Measurements from ENCODE around the gene CTDSPL. TPM values are rescaled to one million over a fixed set of nuclear protein-coding genes. Genes with fewer than 3 reads are reported as not detected.

The CTDSPL gene
- polyA plus RNA-seq, 1 donor from 2014 or later = not detected

GRCh38 chr3:37862903-37863815, 1.5 kb downstream of the CTDSPL start:
- peaks cover 0 to 2% (median 0%) of the 10 kb centered on the region in 3 donors for H3K9me3 Mint-ChIP-seq
- H3K4me1 Mint-ChIP-seq = peaks cover 5 to 9% (median 6%) of the 10 kb centered on the region in 3 donors
- no peaks in the 10 kb centered on the region for H3K36me3 Mint-ChIP-seq
- H3K27me3 Mint-ChIP-seq = peaks cover 31% of the 10 kb centered on the region
- H3K4me3 Mint-ChIP-seq = peak overlapping the region; percentile 12 to 86 (median 68)
- H3K27ac Mint-ChIP-seq = peak overlapping the region in 2 of 3 donors; percentile 1 to 11

- peaks cover 35% of the 10 kb centered on the region for H3K27me3 Mint-ChIP-seq
- H3K27ac Mint-ChIP-seq = no peak overlapping the region
- no peaks in the 10 kb centered on the region for H3K36me3 Mint-ChIP-seq
- peaks cover 0 to 3% (median 0%) of the 10 kb centered on the region in 3 donors for H3K9me3 Mint-ChIP-seq
- H3K4me3 Mint-ChIP-seq = no peak overlapping the region
- peaks cover 0 to 9% (median 6%) of the 10 kb centered on the region in 3 donors for H3K4me1 Mint-ChIP-seq
These were observed 2.5 kb downstream of the CTDSPL start for GRCh38 chr3:37863949-37864822.

GRCh38 chr3:37864904-37865303, 3.2 kb downstream of the CTDSPL start:
- H3K27ac Mint-ChIP-seq = no peak overlapping the region
- H3K4me3 Mint-ChIP-seq = no peak overlapping the region
- peaks cover 0 to 9% (median 2%) of the 10 kb centered on the region in 3 donors for H3K9me3 Mint-ChIP-seq
- peaks cover 33% of the 10 kb centered on the region for H3K27me3 Mint-ChIP-seq
- no peaks in the 10 kb centered on the region for H3K36me3 Mint-ChIP-seq
- H3K4me1 Mint-ChIP-seq = peaks cover 0 to 9% (median 6%) of the 10 kb centered on the region in 3 donors

GRCh38 chr3:37867144-37867543, 5.5 kb downstream of the CTDSPL start:
- no peak overlapping the region for H3K27ac Mint-ChIP-seq
- peaks cover 2% of the 10 kb centered on the region for H3K36me3 Mint-ChIP-seq
- no peak overlapping the region for H3K4me3 Mint-ChIP-seq
- peaks cover 0 to 6% (median 6%) of the 10 kb centered on the region in 3 donors for H3K4me1 Mint-ChIP-seq
- peaks cover 4 to 14% (median 10%) of the 10 kb centered on the region in 3 donors for H3K9me3 Mint-ChIP-seq
- peaks cover 24% of the 10 kb centered on the region for H3K27me3 Mint-ChIP-seq

- Mint-ChIP-seq H3K36me3 (peaks cover 4% of the 10 kb centered on the region), H3K27ac (no peak overlapping the region), H3K9me3 (peaks cover 4 to 22% (median 10%) of the 10 kb centered on the region in 3 donors), H3K4me1 (no peaks in the 10 kb centered on the region), H3K4me3 (no peak overlapping the region), H3K27me3 (peaks cover 12% of the 10 kb centered on the region)
These were observed 10.2 kb downstream of the CTDSPL start for GRCh38 chr3:37871858-37872257.

- Mint-ChIP-seq H3K9me3 (peaks cover 5 to 27% (median 10%) of the 10 kb centered on the region in 3 donors), H3K27ac (no peak overlapping the region)
These were observed 10.9 kb downstream of the CTDSPL start for GRCh38 chr3:37872413-37873160.

GRCh38 chr3:37876279-37876678, 14.6 kb downstream of the CTDSPL start:
- Mint-ChIP-seq H3K9me3 (peaks cover 2 to 23% (median 3%) of the 10 kb centered on the region in 3 donors), H3K27me3 (peaks cover 17% of the 10 kb centered on the region), H3K4me1 (peaks cover 0 to 2% (median 0%) of the 10 kb centered on the region in 3 donors), H3K4me3 (no peak overlapping the region), H3K36me3 (peaks cover 4% of the 10 kb centered on the region), H3K27ac (no peak overlapping the region)

More at GRCh38 chr3:37872413-37873160, 10.9 kb downstream of the CTDSPL start:
- no peak overlapping the region for H3K4me3 Mint-ChIP-seq
- peaks cover 0 to 1% (median 0%) of the 10 kb centered on the region in 3 donors for H3K4me1 Mint-ChIP-seq
- H3K27me3 Mint-ChIP-seq = peaks cover 14% of the 10 kb centered on the region
- peaks cover 4% of the 10 kb centered on the region for H3K36me3 Mint-ChIP-seq

- H3K27ac Mint-ChIP-seq = no peak overlapping the region
These were observed 21.0 kb downstream of the CTDSPL start for GRCh38 chr3:37882711-37883110.

GRCh38 chr3:37885814-37886213, 24.1 kb downstream of the CTDSPL start:
- peak overlapping the region in 1 of 3 donors; percentile 18 for H3K27ac Mint-ChIP-seq
- H3K4me1 Mint-ChIP-seq = no peaks in the 10 kb centered on the region
- peaks cover 6% of the 10 kb centered on the region for H3K27me3 Mint-ChIP-seq
- H3K36me3 Mint-ChIP-seq = no peaks in the 10 kb centered on the region
- H3K4me3 Mint-ChIP-seq = no peak overlapping the region
- H3K9me3 Mint-ChIP-seq = peaks cover 0 to 2% (median 0%) of the 10 kb centered on the region in 3 donors

More at GRCh38 chr3:37882711-37883110, 21.0 kb downstream of the CTDSPL start:
- no peak overlapping the region for H3K4me3 Mint-ChIP-seq
- H3K4me1 Mint-ChIP-seq = no peaks in the 10 kb centered on the region
- no peaks in the 10 kb centered on the region for H3K36me3 Mint-ChIP-seq
- H3K27me3 Mint-ChIP-seq = peaks cover 15% of the 10 kb centered on the region
- H3K9me3 Mint-ChIP-seq = no peaks in the 10 kb centered on the region

- Mint-ChIP-seq H3K36me3 (no peaks in the 10 kb centered on the region), H3K4me3 (no peak overlapping the region), H3K27me3 (peaks cover 6% of the 10 kb centered on the region), H3K9me3 (peaks cover 0 to 2% (median 0%) of the 10 kb centered on the region in 3 donors), H3K4me1 (no peaks in the 10 kb centered on the region), H3K27ac (no peak overlapping the region)
These were observed 24.7 kb downstream of the CTDSPL start for GRCh38 chr3:37886395-37886794.

GRCh38 chr3:37887062-37887461, 25.4 kb downstream of the CTDSPL start:
- no peaks in the 10 kb centered on the region for H3K4me1 Mint-ChIP-seq

GRCh38 chr3:37887824-37888223, 26.1 kb downstream of the CTDSPL start:
- Mint-ChIP-seq H3K4me1 (no peaks in the 10 kb centered on the region), H3K36me3 (no peaks in the 10 kb centered on the region), H3K9me3 (peaks cover 0 to 2% (median 0%) of the 10 kb centered on the region in 3 donors), H3K27me3 (peaks cover 4% of the 10 kb centered on the region), H3K27ac (no peak overlapping the region), H3K4me3 (no peak overlapping the region)

More at GRCh38 chr3:37887062-37887461, 25.4 kb downstream of the CTDSPL start:
- H3K36me3 Mint-ChIP-seq = no peaks in the 10 kb centered on the region
- H3K27me3 Mint-ChIP-seq = peaks cover 6% of the 10 kb centered on the region
- no peak overlapping the region for H3K27ac Mint-ChIP-seq
- H3K4me3 Mint-ChIP-seq = no peak overlapping the region
- peaks cover 0 to 2% (median 0%) of the 10 kb centered on the region in 3 donors for H3K9me3 Mint-ChIP-seq

GRCh38 chr3:37888421-37888820, 26.7 kb downstream of the CTDSPL start:
- Mint-ChIP-seq H3K4me1 (no peaks in the 10 kb centered on the region), H3K4me3 (no peak overlapping the region), H3K27me3 (peaks cover 4% of the 10 kb centered on the region), H3K36me3 (no peaks in the 10 kb centered on the region), H3K9me3 (peaks cover 0 to 2% (median 0%) of the 10 kb centered on the region in 3 donors), H3K27ac (no peak overlapping the region)

GRCh38 chr3:37890522-37890921, 28.8 kb downstream of the CTDSPL start:
- no peaks in the 10 kb centered on the region for H3K4me1 Mint-ChIP-seq
- peaks cover 0 to 2% (median 0%) of the 10 kb centered on the region in 3 donors for H3K9me3 Mint-ChIP-seq
- peaks cover 2% of the 10 kb centered on the region for H3K36me3 Mint-ChIP-seq
- no peak overlapping the region for H3K4me3 Mint-ChIP-seq
- H3K27me3 Mint-ChIP-seq = peaks cover 3% of the 10 kb centered on the region
- no peak overlapping the region for H3K27ac Mint-ChIP-seq

Measured in IgD-negative memory B cell (primary cell).